Stimulated activated CD8-positive, alpha-beta memory T cell treated with anti-CD3 and anti-CD28 coated beads, Interleukin-12 subunit alpha, Interleukin-12 subunit beta, amount 100 ng/mL, for 1 hour (primary cell): ENCODE results near the gene TMEM115.
"Not testable (repeated sequence)": the region's sequence is repeated elsewhere in the genome, so short reads cannot be mapped to it uniquely, and the experiment has no call there.

Source experiments
- DNase-seq: peaks from one replicate; pipeline ENCODE4 v3.0.0-alpha.2; 2020; ENCODE audit warnings: low read depth

Gene TMEM115

GRCh38 chr3:50316657-50317242 lies 42.6 kb downstream of the TMEM115 start:
- DNase-seq = peak; percentile 59

- no peak for DNase-seq
Measured at GRCh38 chr3:50314816-50315215, 44.5 kb downstream of the TMEM115 start.

DNA sequence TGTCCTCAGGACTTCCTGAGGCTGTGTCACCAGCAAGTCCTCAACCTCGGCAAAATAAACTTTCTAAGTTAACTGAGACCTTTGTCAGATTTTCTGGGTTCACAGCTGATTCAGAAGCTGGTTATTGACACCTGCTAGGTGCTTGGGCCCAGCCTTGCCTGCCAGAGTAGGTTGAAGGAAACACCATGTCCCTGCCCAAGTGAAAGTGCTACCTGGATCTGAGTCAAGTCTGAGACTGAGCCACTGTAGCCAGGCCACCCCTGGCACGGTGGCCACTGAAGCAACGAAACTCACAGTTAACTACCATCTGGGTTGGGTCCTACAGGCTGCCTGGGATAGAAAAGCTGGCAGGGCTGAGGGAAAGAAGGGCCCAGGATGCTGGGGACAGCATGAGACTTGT lies 45.0 kb downstream of the TMEM115 start:
- no peak for DNase-seq

GRCh38 chr3:50312041-50312440 lies 47.3 kb downstream of the TMEM115 start:
- not testable (repeated sequence) for DNase-seq
